ENCODE measurements around the gene CCDC148. TPM values are rescaled to one million over a fixed set of nuclear protein-coding genes. Genes with fewer than 3 reads are reported as not detected.

The CCDC148 gene
- total RNA-seq, 1 donor from 2014 or later, result 1.0 TPM

DNA sequence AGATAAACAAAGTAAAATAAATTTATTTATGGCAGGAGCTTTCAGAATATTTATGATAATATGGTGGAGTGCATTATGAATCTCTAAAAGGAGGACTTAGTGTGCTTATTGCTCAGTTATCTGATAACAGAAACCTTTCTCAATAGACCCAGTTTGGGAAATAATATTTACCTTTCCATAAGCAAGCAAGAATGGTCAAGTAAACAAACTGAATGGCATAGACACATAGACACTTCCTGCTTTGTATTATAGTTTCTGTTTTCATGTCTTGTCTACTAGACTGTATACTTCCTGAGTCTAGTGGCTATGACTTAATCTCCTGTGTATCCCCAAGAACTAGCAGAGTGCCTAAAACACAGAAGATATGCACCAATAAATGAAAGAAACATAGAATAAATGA, 267.0 kb downstream of the CCDC148 start:
- Histone ChIP-seq H3K4me3 (ENCODE audit: low read depth, low read length) (no peak overlapping the region), H3K36me3 (ENCODE audit: control insufficient read depth, insufficient read depth, low read length) (no peaks in the 10 kb centered on the region), H3K27me3 (ENCODE audit: control insufficient read depth, insufficient read depth, low read length) (no peaks in the 10 kb centered on the region)
- no peak for DNase-seq (ENCODE audit: low read depth)
- TF ChIP-seq, protein P1, sequence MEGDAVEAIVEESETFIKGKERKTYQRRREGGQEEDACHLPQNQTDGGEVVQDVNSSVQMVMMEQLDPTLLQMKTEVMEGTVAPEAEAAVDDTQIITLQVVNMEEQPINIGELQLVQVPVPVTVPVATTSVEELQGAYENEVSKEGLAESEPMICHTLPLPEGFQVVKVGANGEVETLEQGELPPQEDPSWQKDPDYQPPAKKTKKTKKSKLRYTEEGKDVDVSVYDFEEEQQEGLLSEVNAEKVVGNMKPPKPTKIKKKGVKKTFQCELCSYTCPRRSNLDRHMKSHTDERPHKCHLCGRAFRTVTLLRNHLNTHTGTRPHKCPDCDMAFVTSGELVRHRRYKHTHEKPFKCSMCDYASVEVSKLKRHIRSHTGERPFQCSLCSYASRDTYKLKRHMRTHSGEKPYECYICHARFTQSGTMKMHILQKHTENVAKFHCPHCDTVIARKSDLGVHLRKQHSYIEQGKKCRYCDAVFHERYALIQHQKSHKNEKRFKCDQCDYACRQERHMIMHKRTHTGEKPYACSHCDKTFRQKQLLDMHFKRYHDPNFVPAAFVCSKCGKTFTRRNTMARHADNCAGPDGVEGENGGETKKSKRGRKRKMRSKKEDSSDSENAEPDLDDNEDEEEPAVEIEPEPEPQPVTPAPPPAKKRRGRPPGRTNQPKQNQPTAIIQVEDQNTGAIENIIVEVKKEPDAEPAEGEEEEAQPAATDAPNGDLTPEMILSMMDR (IDR thresholded peaks at IDR 0.05; ENCODE audit: insufficient read depth, low read length, poor library complexity, severe bottlenecking), result no peak

DNA sequence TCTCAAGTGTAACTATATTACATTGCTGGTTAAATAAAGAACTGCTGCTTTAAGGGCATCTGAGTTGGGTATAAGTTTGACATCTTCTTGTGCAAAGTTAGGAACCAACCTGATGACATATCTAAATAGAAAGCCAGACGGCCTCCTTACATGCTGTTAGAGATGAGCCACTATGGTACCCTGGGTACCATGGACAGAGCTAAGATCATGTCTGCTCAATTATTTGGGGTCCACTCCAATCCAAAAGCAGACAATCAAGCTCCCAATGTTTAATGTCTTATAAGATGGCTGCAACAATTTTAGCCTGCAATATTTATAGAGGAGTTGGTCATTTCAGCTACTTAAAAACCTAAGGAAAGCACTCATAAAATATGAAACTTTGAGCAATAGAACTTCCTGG, 268.6 kb downstream of the CCDC148 start:
- Histone ChIP-seq H3K27me3 (ENCODE audit: control insufficient read depth, insufficient read depth, low read length) (no peaks in the 10 kb centered on the region), H3K36me3 (ENCODE audit: control insufficient read depth, insufficient read depth, low read length) (no peaks in the 10 kb centered on the region), H3K4me3 (ENCODE audit: low read depth, low read length) (no peak overlapping the region)
- no peak for DNase-seq (ENCODE audit: low read depth)
- TF ChIP-seq, protein P1 (IDR thresholded peaks at IDR 0.05; ENCODE audit: insufficient read depth, low read length, poor library complexity, severe bottlenecking), result no peak

DNA sequence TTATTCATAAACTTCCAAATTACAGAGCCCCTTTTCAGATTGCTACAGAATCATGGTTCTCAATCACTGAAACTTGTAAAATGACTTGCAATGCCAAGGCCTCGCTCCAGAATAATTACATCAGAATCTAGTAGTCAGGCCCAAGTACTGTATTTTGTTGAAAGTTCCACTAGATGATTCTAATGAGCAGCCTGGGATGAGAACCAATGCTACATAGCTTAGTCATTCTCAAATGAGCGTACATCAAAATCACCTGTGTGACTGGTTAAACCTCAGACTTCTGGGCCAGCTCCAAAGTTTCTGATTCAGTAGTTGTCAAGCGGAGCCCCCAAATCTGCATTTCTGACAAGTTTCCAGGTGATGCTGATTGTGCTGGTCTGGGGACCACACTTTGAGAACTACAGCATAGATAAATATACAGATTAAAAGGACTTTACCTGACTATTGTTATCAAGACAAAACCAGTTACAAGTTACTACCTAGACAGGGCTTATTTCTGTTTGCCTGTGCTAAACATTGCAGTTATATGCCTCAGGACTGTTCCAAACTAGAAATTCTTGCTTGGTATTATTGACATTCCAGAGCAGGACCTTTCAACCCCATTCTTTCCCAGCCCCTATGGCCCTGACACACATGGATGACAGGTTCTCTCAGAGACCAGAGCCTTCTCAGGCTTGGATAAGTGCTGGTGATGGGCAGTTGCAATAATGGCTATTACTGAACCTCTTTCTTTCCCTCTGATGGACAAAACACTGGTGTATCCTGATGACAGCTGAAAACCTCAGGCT, 271.8 kb downstream of the CCDC148 start:
- TF ChIP-seq, protein P1 (IDR thresholded peaks at IDR 0.05; ENCODE audit: insufficient read depth, low read length, poor library complexity, severe bottlenecking), result peak; percentile 1
- Histone ChIP-seq H3K4me3 (ENCODE audit: low read depth, low read length) (no peak overlapping the region), H3K36me3 (ENCODE audit: control insufficient read depth, insufficient read depth, low read length) (no peaks in the 10 kb centered on the region), H3K27me3 (ENCODE audit: control insufficient read depth, insufficient read depth, low read length) (no peaks in the 10 kb centered on the region)
- peak; percentile 42 for DNase-seq (ENCODE audit: low read depth)

DNA sequence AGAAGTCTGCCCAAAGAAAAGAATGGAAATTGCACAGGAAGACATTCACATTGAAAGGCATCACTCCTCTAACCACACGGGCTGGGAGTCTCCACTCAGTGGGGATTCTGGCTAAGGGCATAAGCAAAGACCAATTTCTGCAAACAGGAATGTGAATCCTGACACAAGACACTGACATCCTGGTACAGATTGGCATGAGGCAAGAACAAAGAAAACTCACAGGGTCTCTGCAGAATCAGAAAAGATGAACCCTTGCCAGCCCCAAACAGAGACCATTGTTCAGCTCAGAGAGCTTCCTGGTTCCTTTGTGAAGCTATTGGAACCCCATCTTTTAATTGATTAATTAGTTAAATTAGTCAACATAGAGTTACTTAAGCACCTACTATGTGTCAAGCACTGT, 272.6 kb downstream of the CCDC148 start:
- H3K27me3 ChIP-seq (ENCODE audit: control insufficient read depth, insufficient read depth, low read length), result no peaks in the 10 kb centered on the region
- no peak for DNase-seq (ENCODE audit: low read depth)
- TF ChIP-seq, protein P1 (IDR thresholded peaks at IDR 0.05; ENCODE audit: insufficient read depth, low read length, poor library complexity, severe bottlenecking), result no peak
- H3K36me3 ChIP-seq (ENCODE audit: control insufficient read depth, insufficient read depth, low read length), result no peaks in the 10 kb centered on the region
- H3K4me3 ChIP-seq (ENCODE audit: low read depth, low read length), result no peak overlapping the region

DNA sequence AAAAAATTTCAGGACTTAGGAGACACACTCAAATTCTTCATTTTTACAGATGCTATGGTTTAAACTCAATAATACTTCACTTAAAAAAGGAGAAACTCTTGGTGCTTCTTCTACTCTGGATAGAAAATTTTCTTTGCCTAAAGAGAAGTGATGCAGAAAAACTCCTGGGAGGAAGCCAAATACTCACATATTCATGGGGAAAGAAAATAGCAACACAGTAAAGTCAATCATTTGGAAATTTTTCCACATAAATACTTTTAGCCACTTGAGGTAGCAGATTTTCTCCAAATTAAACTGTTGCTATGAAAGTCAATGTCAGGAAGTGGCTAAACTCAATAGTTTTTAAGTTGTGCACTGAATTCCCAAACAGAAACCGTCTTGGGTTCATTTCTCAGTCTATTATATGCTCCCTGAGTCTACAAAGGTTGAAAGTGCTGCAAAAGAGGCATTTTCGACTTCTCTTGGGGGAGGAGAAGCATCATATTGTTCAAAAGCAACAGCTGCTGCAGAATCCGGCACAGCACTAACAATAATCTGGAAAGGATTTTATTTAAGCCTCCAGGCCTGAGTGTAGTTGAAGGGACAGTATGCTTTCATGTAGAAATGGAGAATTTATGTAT, 273.8 kb downstream of the CCDC148 start:
- DNase-seq (ENCODE audit: low read depth), result no peak
- H3K4me3 ChIP-seq (ENCODE audit: low read depth, low read length), result no peak overlapping the region
- H3K27me3 ChIP-seq (ENCODE audit: control insufficient read depth, insufficient read depth, low read length), result no peaks in the 10 kb centered on the region
- TF ChIP-seq, protein P1 (IDR thresholded peaks at IDR 0.05; ENCODE audit: insufficient read depth, low read length, poor library complexity, severe bottlenecking), result no peak
- no peaks in the 10 kb centered on the region for H3K36me3 ChIP-seq (ENCODE audit: control insufficient read depth, insufficient read depth, low read length)

Data from kidney epithelial cell (primary cell).